Activated CD4-positive, alpha-beta T cell treated with anti-CD3 and anti-CD28 coated beads, Interleukin-2, amount 10 ng/mL, durations not matched to agents 24 days and 14 days (primary cell): ENCODE measurements around the gene DZIP1. TPM values are rescaled to one million over a fixed set of nuclear protein-coding genes. Genes with fewer than 3 reads are reported as not detected.

Source experiments
- DNase-seq: peaks from one replicate; pipeline ENCODE4 v3.0.0; 2022
- H3K27ac Mint-ChIP-seq: one replicate; pipeline ENCODE4 v1.8.0; 2022; ENCODE audit warnings: mild to moderate bottlenecking, mixed read lengths
- H3K27me3 Mint-ChIP-seq: one replicate; pipeline ENCODE4 v1.8.0; 2022; ENCODE audit warnings: mixed read lengths
- H3K36me3 Mint-ChIP-seq: one replicate; pipeline ENCODE4 v1.8.0; 2022; ENCODE audit warnings: low read depth, mild to moderate bottlenecking, mixed read lengths
- H3K4me1 Mint-ChIP-seq: one replicate; pipeline ENCODE4 v1.8.0; 2021; ENCODE audit warnings: mixed read lengths
- H3K4me3 Mint-ChIP-seq: one replicate; pipeline ENCODE4 v1.8.0; 2022; ENCODE audit warnings: mild to moderate bottlenecking, moderate library complexity, mixed read lengths
- H3K9me3 Mint-ChIP-seq: one replicate; pipeline ENCODE4 v1.8.0; 2021; ENCODE audit warnings: mixed read lengths
- intact Hi-C: fragments of 100-400 bp; cut with micrococcal nuclease; formaldehyde crosslinking; loops from one replicate; pipeline ENCODE4 v1.15.1; 2023
- total RNA-seq: library from RNA; stranded (reverse); gene quantifications from 2 replicates; pipeline ENCODE4 v1.2.3, GENCODE V29; 2022

Gene DZIP1
- total RNA-seq, 1 donor from 2014 or later: 0.12 TPM

DNA sequence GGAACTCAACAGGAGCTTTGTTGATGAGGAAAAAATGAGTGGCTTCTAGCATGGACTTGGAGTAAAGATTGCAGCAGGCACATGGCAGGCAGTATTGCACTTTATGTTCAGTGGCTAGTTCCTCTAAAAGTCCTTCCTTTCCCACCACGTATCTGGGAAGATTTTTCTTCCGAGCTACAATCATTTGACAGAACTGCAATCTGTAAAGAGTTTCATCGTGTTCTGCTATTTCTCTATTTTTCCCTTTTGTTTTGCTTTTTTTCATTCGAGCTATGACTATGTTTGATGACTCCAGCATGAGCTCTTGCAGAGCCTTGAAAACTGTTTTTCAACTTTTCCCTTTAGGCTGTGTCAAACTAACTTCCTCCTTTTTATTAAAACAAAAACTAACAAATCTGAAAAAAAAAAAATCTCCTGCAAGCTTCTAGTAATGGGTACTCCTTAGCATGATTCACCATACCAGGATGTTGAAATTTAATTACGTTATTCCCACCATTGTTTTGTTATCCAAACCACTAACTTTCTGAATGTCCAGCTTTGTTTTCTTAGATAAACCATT is 79.7 kb downstream of the DZIP1 start:
- Mint-ChIP-seq H3K9me3 (no peaks in the 10 kb centered on the region), H3K27me3 (peaks cover 3% of the 10 kb centered on the region), H3K36me3 (no peaks in the 10 kb centered on the region), H3K4me1 (no peaks in the 10 kb centered on the region), H3K27ac (no peak overlapping the region), H3K4me3 (no peak overlapping the region)
- intact Hi-C loops: no loop called here
- DNase-seq: no peak

DNA sequence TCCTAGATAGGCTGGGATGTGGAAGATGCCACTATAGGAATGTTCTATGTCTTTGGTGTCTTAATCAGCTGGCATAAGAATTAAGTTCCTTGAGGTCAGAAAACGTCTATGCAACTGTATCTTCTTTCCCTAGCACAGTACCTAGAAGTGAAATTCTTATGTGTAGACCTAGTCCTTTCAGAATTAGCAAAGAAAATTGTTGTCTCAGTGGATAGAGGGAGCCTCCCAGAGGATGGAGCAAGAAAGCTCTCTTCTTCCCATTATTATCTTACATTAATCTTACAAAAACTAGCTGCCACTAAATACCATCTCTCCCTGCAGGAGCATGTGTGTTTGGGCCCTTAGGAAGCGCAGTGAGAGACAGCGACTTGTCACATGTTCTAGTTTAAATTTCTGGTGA is 80.4 kb downstream of the DZIP1 start:
- Mint-ChIP-seq H3K9me3 (no peaks in the 10 kb centered on the region), H3K4me1 (no peaks in the 10 kb centered on the region), H3K27ac (no peak overlapping the region), H3K4me3 (no peak overlapping the region), H3K36me3 (no peaks in the 10 kb centered on the region), H3K27me3 (peaks cover 3% of the 10 kb centered on the region)
- intact Hi-C loops: no loop called here
- no peak for DNase-seq

DNA sequence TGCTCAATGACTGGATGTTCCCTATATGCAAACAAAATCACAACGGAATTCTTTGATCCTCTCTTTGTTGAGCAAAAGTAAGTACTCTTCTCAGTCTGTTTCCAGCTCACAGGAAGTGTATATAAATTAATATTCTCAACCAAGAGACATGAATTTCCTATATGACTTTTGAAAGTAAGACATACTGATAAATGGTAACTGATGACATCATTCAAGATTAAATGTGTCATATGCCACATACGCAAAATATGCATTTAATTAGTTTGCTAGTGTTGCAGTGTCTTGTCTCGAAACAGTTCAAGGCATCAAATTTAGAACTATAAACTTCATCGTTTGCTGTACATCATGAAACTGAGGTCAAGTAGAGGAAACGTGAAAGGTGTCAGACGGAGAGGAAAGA is 84.1 kb downstream of the DZIP1 start:
- no peak for DNase-seq
- H3K9me3 Mint-ChIP-seq: no peaks in the 10 kb centered on the region
- H3K36me3 Mint-ChIP-seq: no peaks in the 10 kb centered on the region
- intact Hi-C loops: no loop called here
- H3K4me3 Mint-ChIP-seq: no peak overlapping the region
- peaks cover 15% of the 10 kb centered on the region for H3K27me3 Mint-ChIP-seq
- H3K27ac Mint-ChIP-seq: no peak overlapping the region
- H3K4me1 Mint-ChIP-seq: no peaks in the 10 kb centered on the region

DNA sequence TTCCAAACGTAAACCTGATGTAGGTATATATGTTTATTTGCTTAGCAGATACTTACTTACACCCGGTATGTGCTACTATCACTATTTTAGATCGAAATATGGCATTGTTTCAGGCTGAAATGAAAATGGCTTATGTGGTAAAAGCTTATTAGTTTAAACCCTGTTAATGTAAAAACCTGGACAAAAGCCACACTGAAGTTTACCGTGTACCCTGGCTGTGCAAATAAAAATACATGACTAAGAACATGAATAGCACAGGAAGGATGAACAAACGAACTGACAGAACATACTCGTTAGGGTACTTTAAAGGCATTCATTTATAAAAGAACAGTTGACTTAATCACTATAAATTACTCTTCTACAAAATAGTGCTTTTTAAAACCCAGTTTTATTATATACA is 85.4 kb downstream of the DZIP1 start:
- H3K4me1 Mint-ChIP-seq: no peaks in the 10 kb centered on the region
- H3K27me3 Mint-ChIP-seq: peaks cover 20% of the 10 kb centered on the region
- intact Hi-C loops: loop anchor here (10.0 kb wide), 1 partner anchor 854 kb away; no protein-coding TSS in a partner anchor
- no peak overlapping the region for H3K27ac Mint-ChIP-seq
- H3K4me3 Mint-ChIP-seq: no peak overlapping the region
- H3K9me3 Mint-ChIP-seq: no peaks in the 10 kb centered on the region
- DNase-seq: no peak
- no peaks in the 10 kb centered on the region for H3K36me3 Mint-ChIP-seq

DNA sequence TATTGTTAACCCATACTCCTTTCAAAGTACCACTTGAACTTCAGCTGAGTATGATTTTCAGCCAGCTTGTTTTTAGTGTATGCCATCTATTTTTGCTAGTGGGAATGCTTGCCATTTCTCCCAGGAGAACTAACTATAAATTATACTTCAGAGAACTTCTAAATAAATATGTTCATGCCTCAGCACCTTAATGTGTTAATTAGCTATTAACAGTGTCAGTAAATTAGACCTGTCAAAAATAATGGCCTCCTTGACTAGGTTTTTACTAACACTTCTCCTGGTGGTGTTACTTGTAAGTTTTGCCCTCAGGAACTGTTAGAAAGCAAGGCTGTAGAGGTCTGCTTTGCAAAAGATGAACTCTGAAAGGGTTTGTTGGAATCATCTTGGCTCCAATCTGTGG is 87.5 kb downstream of the DZIP1 start:
- no peak for DNase-seq
- no peaks in the 10 kb centered on the region for H3K36me3 Mint-ChIP-seq
- H3K4me3 Mint-ChIP-seq: no peak overlapping the region
- no peak overlapping the region for H3K27ac Mint-ChIP-seq
- peaks cover 29% of the 10 kb centered on the region for H3K27me3 Mint-ChIP-seq
- no peaks in the 10 kb centered on the region for H3K9me3 Mint-ChIP-seq
- H3K4me1 Mint-ChIP-seq: peaks cover 3% of the 10 kb centered on the region
- intact Hi-C loops: loop anchor here (10.0 kb wide), 1 partner anchor 852 kb away; no protein-coding TSS in a partner anchor

DNA sequence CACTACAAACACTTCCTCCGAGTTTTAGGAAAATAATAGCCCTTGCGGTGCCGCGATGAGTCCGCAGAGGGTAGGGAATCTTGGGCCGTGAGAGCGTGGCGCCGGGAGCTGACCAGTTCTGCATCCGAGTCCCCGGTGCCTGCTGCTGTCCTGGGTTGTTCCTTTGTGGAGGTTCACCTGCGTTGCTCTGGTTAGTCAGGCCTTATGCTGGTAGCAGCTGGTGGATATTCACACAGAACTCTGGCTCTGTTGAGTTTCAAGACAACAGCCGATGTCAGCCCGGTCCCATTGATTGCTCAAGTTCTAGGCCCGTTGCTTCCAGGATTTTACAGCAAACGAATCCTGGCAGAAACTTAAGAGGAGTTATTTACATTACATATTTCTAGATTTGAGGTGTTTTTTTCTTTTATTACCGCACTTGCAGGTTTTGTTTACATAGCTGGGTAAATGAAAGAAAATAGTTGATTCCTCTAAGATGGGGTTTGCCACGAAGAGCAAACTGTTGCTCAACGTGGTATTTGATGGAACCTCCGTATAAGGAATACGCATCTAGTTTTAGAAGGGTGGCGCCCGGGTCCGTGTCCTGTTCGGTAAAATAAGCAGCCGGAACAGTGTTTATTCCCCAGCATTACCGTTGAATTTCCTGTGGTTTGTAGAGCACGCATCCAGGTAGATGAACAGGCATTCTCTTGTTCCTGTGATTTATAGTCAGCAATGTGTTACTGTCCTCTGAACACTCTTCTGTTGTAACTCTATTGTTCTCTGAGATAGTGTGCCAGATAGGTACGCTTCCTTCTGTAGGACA is 90.7 kb downstream of the DZIP1 start:
- Mint-ChIP-seq H3K27ac (no peak overlapping the region), H3K4me1 (peaks cover 3% of the 10 kb centered on the region), H3K9me3 (no peaks in the 10 kb centered on the region), H3K4me3 (peak overlapping the region; percentile 48), H3K36me3 (no peaks in the 10 kb centered on the region), H3K27me3 (peaks cover 53% of the 10 kb centered on the region)
- DNase-seq: no peak
- intact Hi-C loops: loop anchor here (10.0 kb wide), 1 partner anchor 849 kb away; no protein-coding TSS in a partner anchor

- Mint-ChIP-seq H3K4me3 (peak within 1 kb of the TSS; percentile 48), H3K9me3 (no peaks in the 10 kb centered on the region), H3K27ac (no peak within 1 kb of the TSS), H3K4me1 (peaks cover 3% of the 10 kb centered on the region), H3K36me3 (no peaks in the 10 kb centered on the region), H3K27me3 (peaks cover 58% of the 10 kb centered on the region)
- DNase-seq: no peak
- intact Hi-C loops: loop anchor here (10.0 kb wide), 1 partner anchor 848 kb away; no protein-coding TSS in a partner anchor
Measured at GRCh38 chr13:95552539-95553441, 91.7 kb downstream of the DZIP1 start, which contains the start of gene CLDN10. TSS of gene CLDN10 (plus strand) at chr13:95552720. CDS start at chr13:95552754, 34 bp downstream.

DNA sequence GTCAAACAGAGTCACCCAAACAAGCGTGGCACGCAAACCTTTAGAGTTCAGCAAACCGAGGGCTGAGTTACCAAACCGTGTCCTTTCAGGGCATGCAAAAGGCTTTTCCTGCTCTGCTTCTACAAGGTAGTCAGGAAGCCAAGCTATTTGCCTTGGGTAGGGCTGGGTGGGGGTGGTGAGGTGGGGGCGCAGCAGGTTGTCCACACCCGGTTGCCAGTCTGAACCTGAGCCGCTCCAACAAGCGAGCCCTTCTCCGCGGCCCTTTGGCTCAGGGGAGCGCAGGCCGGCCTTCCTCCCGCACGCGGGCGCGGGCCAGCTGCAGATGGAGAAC is 92.3 kb downstream of the DZIP1 start:
- Mint-ChIP-seq H3K4me3 (no peak overlapping the region), H3K4me1 (peaks cover 3% of the 10 kb centered on the region), H3K9me3 (no peaks in the 10 kb centered on the region), H3K36me3 (no peaks in the 10 kb centered on the region), H3K27ac (no peak overlapping the region), H3K27me3 (peaks cover 57% of the 10 kb centered on the region)
- no peak for DNase-seq
- intact Hi-C loops: loop anchor here (10.0 kb wide), 1 partner anchor 847 kb away; no protein-coding TSS in a partner anchor

- Mint-ChIP-seq H3K27me3 (peaks cover 37% of the 10 kb centered on the region), H3K4me1 (no peaks in the 10 kb centered on the region), H3K4me3 (no peak overlapping the region), H3K9me3 (no peaks in the 10 kb centered on the region), H3K27ac (no peak overlapping the region), H3K36me3 (no peaks in the 10 kb centered on the region)
- intact Hi-C loops: no loop called here
- DNase-seq: no peak
Measured at GRCh38 chr13:95547531-95548167, 96.9 kb downstream of the DZIP1 start.

DNA sequence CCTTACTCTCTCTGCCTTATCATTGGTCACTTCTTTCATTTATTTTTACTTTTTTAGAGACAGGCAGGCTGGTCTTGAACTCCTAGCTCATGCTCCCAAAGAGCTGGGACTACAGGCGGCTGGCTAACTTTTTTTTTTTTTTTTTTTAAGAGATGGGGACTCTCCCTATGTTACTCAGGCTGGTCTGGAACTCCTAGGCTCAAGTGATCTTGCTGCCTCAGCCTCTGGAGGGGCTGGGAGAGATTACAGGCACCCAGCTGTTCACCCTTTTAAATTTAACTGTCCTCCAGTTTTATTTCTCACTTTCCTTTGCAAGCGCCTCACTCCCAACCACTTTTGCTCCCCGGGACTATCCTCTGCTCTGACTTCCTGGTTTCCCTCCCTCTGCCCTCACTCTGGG is 97.6 kb downstream of the DZIP1 start:
- peaks cover 36% of the 10 kb centered on the region for H3K27me3 Mint-ChIP-seq
- H3K27ac Mint-ChIP-seq: no peak overlapping the region
- intact Hi-C loops: no loop called here
- H3K4me3 Mint-ChIP-seq: no peak overlapping the region
- no peaks in the 10 kb centered on the region for H3K4me1 Mint-ChIP-seq
- no peaks in the 10 kb centered on the region for H3K36me3 Mint-ChIP-seq
- H3K9me3 Mint-ChIP-seq: no peaks in the 10 kb centered on the region
- DNase-seq: no peak

DNA sequence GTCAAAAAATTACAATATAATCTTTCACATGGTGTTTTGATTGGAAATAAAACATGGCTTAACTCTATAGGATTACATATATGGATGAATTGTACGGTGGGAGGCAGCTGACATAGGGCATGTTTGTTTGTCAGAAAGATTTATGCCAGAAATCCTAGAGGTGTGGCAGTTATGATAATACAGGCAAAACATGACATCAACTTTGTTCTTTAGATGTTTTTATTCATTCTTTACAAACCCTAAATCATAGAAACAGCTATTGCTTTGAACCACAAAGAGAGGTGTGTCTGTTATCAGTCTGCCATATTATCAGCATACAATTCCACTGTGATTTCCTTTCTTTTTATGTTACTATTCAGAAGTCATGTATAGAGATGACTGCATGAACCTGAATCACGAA is 100.2 kb downstream of the DZIP1 start:
- no peak for DNase-seq
- intact Hi-C loops: no loop called here
- Mint-ChIP-seq H3K4me1 (no peaks in the 10 kb centered on the region), H3K4me3 (no peak overlapping the region), H3K27ac (no peak overlapping the region), H3K9me3 (no peaks in the 10 kb centered on the region), H3K36me3 (no peaks in the 10 kb centered on the region), H3K27me3 (peaks cover 15% of the 10 kb centered on the region)

DNA sequence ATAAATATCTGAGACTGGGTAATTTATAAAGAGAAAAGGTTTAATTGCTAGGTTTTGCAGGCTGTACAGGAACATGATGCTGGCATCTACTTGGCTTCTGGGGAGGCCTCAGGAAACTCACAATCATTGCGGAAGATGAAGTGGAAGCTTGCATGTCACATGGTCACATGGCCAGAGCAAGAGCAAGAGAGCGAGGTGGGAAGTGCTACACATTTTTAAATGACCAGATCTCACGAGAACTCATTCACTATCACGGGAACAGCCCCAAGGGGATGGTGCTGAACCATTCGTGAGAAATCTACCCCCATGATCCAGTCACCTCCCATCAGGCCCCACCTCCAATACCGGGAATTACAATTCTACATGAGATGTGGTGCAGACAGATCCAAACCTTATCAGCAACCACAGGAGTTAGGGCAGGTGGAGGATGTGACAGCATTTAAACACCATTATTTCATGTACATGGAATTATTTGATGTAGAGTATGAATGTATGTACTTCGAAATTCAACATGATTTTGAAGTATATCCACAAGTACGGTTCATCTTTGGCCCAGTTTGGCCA is 102.5 kb downstream of the DZIP1 start:
- Mint-ChIP-seq H3K27me3 (peaks cover 13% of the 10 kb centered on the region), H3K27ac (no peak overlapping the region), H3K36me3 (no peaks in the 10 kb centered on the region), H3K4me3 (no peak overlapping the region), H3K4me1 (no peaks in the 10 kb centered on the region), H3K9me3 (no peaks in the 10 kb centered on the region)
- no peak for DNase-seq
- intact Hi-C loops: no loop called here

GRCh38 chr13:95541308-95541707 is 103.2 kb downstream of the DZIP1 start:
- intact Hi-C loops: no loop called here
- peaks cover 14% of the 10 kb centered on the region for H3K27me3 Mint-ChIP-seq
- no peaks in the 10 kb centered on the region for H3K9me3 Mint-ChIP-seq
- H3K27ac Mint-ChIP-seq: no peak overlapping the region
- H3K4me1 Mint-ChIP-seq: no peaks in the 10 kb centered on the region
- H3K36me3 Mint-ChIP-seq: no peaks in the 10 kb centered on the region
- no peak for DNase-seq
- no peak overlapping the region for H3K4me3 Mint-ChIP-seq
